ENCODE results near the gene GPR12. TPM values are rescaled to one million over a fixed set of nuclear protein-coding genes. Genes with fewer than 3 reads are reported as not detected.
"Not testable (repeated sequence)": the region's sequence is repeated elsewhere in the genome, so short reads cannot be mapped to it uniquely, and the experiment has no call there.

Gene GPR12
- total RNA-seq, 1 donor from 2014 or later, result not detected

GRCh38 chr13:26727633-26728032 lies 33.0 kb downstream of the GPR12 start:
- Histone ChIP-seq H3K27me3 (no peaks in the 10 kb centered on the region), H3K4me1 (no peaks in the 10 kb centered on the region), H3K4me3 (no peak overlapping the region), H3K27ac (no peak overlapping the region), H3K9me3 (no peaks in the 10 kb centered on the region), H3K36me3 (no peaks in the 10 kb centered on the region)
- TF ChIP-seq POLR2AphosphoS5 (IDR thresholded peaks at IDR 0.05; ENCODE audit: insufficient read depth in 1 of 2, low read depth in 1 of 2) (no peak), POLR2A (IDR thresholded peaks at IDR 0.05) (no peak), CTCF (IDR thresholded peaks at IDR 0.05) (no peak)
- no peak for DNase-seq (ENCODE audit: extremely low spot score in 2 of 2)
- intact Hi-C loops (cut with DNase I), result no loop called here

- no peak overlapping the region for H3K4me3 ChIP-seq
- H3K9me3 ChIP-seq, result no peaks in the 10 kb centered on the region
- intact Hi-C loops (cut with DNase I), result no loop called here
- TF ChIP-seq POLR2A (IDR thresholded peaks at IDR 0.05) (no peak), CTCF (IDR thresholded peaks at IDR 0.05) (no peak), POLR2AphosphoS5 (IDR thresholded peaks at IDR 0.05; ENCODE audit: insufficient read depth in 1 of 2, low read depth in 1 of 2) (no peak)
- H3K27me3 ChIP-seq, result no peaks in the 10 kb centered on the region
- H3K27ac ChIP-seq, result no peak overlapping the region
- no peak for DNase-seq (ENCODE audit: extremely low spot score in 2 of 2)
- no peaks in the 10 kb centered on the region for H3K4me1 ChIP-seq
- H3K36me3 ChIP-seq, result no peaks in the 10 kb centered on the region
Measured at GRCh38 chr13:26727122-26727521, 33.5 kb downstream of the GPR12 start.

GRCh38 chr13:26726684-26727083 lies 33.9 kb downstream of the GPR12 start:
- Histone ChIP-seq H3K27me3 (no peaks in the 10 kb centered on the region), H3K36me3 (no peaks in the 10 kb centered on the region), H3K4me1 (no peaks in the 10 kb centered on the region), H3K4me3 (no peak overlapping the region), H3K27ac (no peak overlapping the region), H3K9me3 (no peaks in the 10 kb centered on the region)
- no peak for TF ChIP-seq POLR2A (IDR thresholded peaks at IDR 0.05)
- intact Hi-C loops (cut with DNase I), result no loop called here
- no peak for DNase-seq (ENCODE audit: extremely low spot score in 2 of 2)

GRCh38 chr13:26723620-26724019 lies 37.0 kb downstream of the GPR12 start:
- H3K9me3 ChIP-seq; H3K27ac ChIP-seq; H3K4me3 ChIP-seq; H3K36me3 ChIP-seq; intact Hi-C loops (cut with DNase I); H3K4me1 ChIP-seq; DNase-seq (ENCODE audit: extremely low spot score in 2 of 2); H3K27me3 ChIP-seq: not testable (repeated sequence)

- Histone ChIP-seq H3K4me3 (no peak overlapping the region), H3K27me3 (no peaks in the 10 kb centered on the region), H3K36me3 (no peaks in the 10 kb centered on the region), H3K9me3 (no peaks in the 10 kb centered on the region), H3K27ac (no peak overlapping the region), H3K4me1 (no peaks in the 10 kb centered on the region)
- no peak for DNase-seq (ENCODE audit: extremely low spot score in 2 of 2)
- TF ChIP-seq POLR2AphosphoS5 (IDR thresholded peaks at IDR 0.05; ENCODE audit: insufficient read depth in 1 of 2, low read depth in 1 of 2) (no peak), CTCF (IDR thresholded peaks at IDR 0.05) (no peak), POLR2A (IDR thresholded peaks at IDR 0.05) (no peak)
- intact Hi-C loops (cut with DNase I), result no loop called here
Measured at GRCh38 chr13:26722321-26722720, 38.3 kb downstream of the GPR12 start.

GRCh38 chr13:26721251-26722121 lies 39.1 kb downstream of the GPR12 start:
- Histone ChIP-seq H3K36me3 (no peaks in the 10 kb centered on the region), H3K27ac (no peak overlapping the region), H3K27me3 (no peaks in the 10 kb centered on the region), H3K4me3 (no peak overlapping the region), H3K9me3 (no peaks in the 10 kb centered on the region), H3K4me1 (no peaks in the 10 kb centered on the region)
- TF ChIP-seq POLR2AphosphoS5 (IDR thresholded peaks at IDR 0.05; ENCODE audit: insufficient read depth in 1 of 2, low read depth in 1 of 2), result peak in 1 of 2 donors; percentile 22
- no peak for TF ChIP-seq POLR2A (IDR thresholded peaks at IDR 0.05)
- TF ChIP-seq CTCF (IDR thresholded peaks at IDR 0.05), result no peak
- DNase-seq (ENCODE audit: extremely low spot score in 2 of 2), result peak in 1 of 2 donors; percentile 69
- intact Hi-C loops (cut with DNase I), result no loop called here

All from vagina (tissue), 2 donors.